HEK293 (cell line): ENCODE results near the gene TTLL5.

ENCODE experiments used
- CTCF ChIA-PET: fragments of 350-600 bp; formaldehyde crosslinking; extraction: SDS; loops from one replicate; lab custom pipeline; 2021; ENCODE audit warnings: antibody characterized with exemption; lab: Yijun Ruan, JAX
- POLR2A ChIA-PET: fragments of 300-600 bp; formaldehyde crosslinking; extraction: SDS; loops from one replicate; lab custom pipeline; 2020; ENCODE audit warnings: antibody characterized with exemption, inconsistent platforms; lab: Yijun Ruan, JAX
- H3K27ac ChIP-seq: fragments of 200-500 bp; sonication (Bioruptor generic); 2 replicates; pipeline ENCODE4 v1.5.1; 2014; ENCODE audit warnings: low read depth, low read length, control low read depth, inconsistent platforms; ENCODE audit errors: extremely low read depth
- H3K36me3 ChIP-seq, 2 experiments: fragments of 200-500 bp in 1 of 2; sonication (Bioruptor generic) in 1 of 2; 1 replicate in 1 of 2; 2 replicates in 1 of 2; pipeline ENCODE4 v1.5.1; 2014 to 2017; ENCODE audit warnings: inconsistent platforms in 2 of 2, low read length in 2 of 2; ENCODE audit not compliant: control insufficient read depth in 2 of 2, insufficient read depth in 1 of 2
- H3K4me1 ChIP-seq: fragments of 200-500 bp; sonication (Bioruptor generic); 2 replicates; pipeline ENCODE4 v1.5.1; 2014; ENCODE audit warnings: mild to moderate bottlenecking, low read length, inconsistent platforms; ENCODE audit not compliant: control insufficient read depth, insufficient read depth
- H3K4me3 ChIP-seq: 2 replicates; pipeline ENCODE4 v1.5.1; 2011; ENCODE audit warnings: low read depth, mild to moderate bottlenecking, control low read depth, low read length, moderate library complexity
- H3K9me3 ChIP-seq: fragments of 200-500 bp; sonication (Bioruptor generic); 2 replicates; pipeline ENCODE4 v1.5.1; 2014; ENCODE audit warnings: low read depth, low read length, inconsistent platforms; ENCODE audit not compliant: control insufficient read depth, insufficient read depth
- EGR2 ChIP-seq: fragments of 450-650 bp; formaldehyde crosslinking; IDR thresholded peaks from 2 replicates; pipeline ENCODE4 v1.5.1; 2016; ENCODE audit warnings: low read depth, missing biosample characterization, missing genetic modification characterization
- PRDM6 ChIP-seq: fragments of 450-650 bp; formaldehyde crosslinking; IDR thresholded peaks from 2 replicates; pipeline ENCODE4 v1.5.1; 2017; ENCODE audit warnings: missing biosample characterization, missing genetic modification characterization
- ZNF114 ChIP-seq: fragments of 450-650 bp; formaldehyde crosslinking; IDR thresholded peaks from 2 replicates; pipeline ENCODE4 v1.5.0; 2017; ENCODE audit warnings: missing biosample characterization, missing genetic modification characterization
- ZNF184 ChIP-seq: fragments of 450-650 bp; IDR thresholded peaks from 2 replicates; pipeline ENCODE4 v1.5.1; 2018; ENCODE audit warnings: missing biosample characterization, mild to moderate bottlenecking, missing genetic modification characterization
- ZNF37A ChIP-seq: fragments of 450-650 bp; IDR thresholded peaks from 2 replicates; pipeline ENCODE4 v1.5.1; 2018; ENCODE audit warnings: missing biosample characterization, missing genetic modification characterization
- ZNF510 ChIP-seq: fragments of 450-650 bp; formaldehyde crosslinking; IDR thresholded peaks from 2 replicates; pipeline ENCODE4 v1.5.1; 2018; ENCODE audit warnings: mild to moderate bottlenecking, missing genetic modification characterization, missing biosample characterization; ENCODE audit not compliant: insufficient replicate concordance
- ZNF664 ChIP-seq: fragments of 450-650 bp; formaldehyde crosslinking; IDR thresholded peaks from 2 replicates; pipeline ENCODE4 v1.5.1; 2016; ENCODE audit warnings: missing biosample characterization, missing genetic modification characterization
- ZNF677 ChIP-seq: fragments of 450-650 bp; IDR thresholded peaks from 2 replicates; pipeline ENCODE4 v1.5.0; 2018; ENCODE audit warnings: missing biosample characterization, mild to moderate bottlenecking, missing genetic modification characterization, moderate library complexity
- ZNF707 ChIP-seq: fragments of 450-650 bp; formaldehyde crosslinking; IDR thresholded peaks from 2 replicates; pipeline ENCODE4 v1.5.1; 2016; ENCODE audit warnings: missing biosample characterization, missing genetic modification characterization
- ZNF776 ChIP-seq: fragments of 450-650 bp; formaldehyde crosslinking; IDR thresholded peaks from 2 replicates; pipeline ENCODE4 v1.5.0; 2017; ENCODE audit warnings: missing biosample characterization, missing genetic modification characterization, borderline replicate concordance
- ZNF785 ChIP-seq: fragments of 450-650 bp; formaldehyde crosslinking; IDR thresholded peaks from 2 replicates; pipeline ENCODE4 v1.5.1; 2016; ENCODE audit warnings: missing biosample characterization, missing genetic modification characterization
- TF ChIP-seq, protein P1 (sequence below): fragments of 450-650 bp; formaldehyde crosslinking; IDR thresholded peaks from 2 replicates; pipeline ENCODE4 v1.5.1; 2016; ENCODE audit warnings: missing biosample characterization, missing genetic modification characterization, borderline replicate concordance
- TF ChIP-seq, protein P2 (sequence below): sonication (generic); formaldehyde crosslinking; IDR thresholded peaks from 2 replicates; pipeline ENCODE4 v1.8.1; 2022; ENCODE audit warnings: mild to moderate bottlenecking, moderate library complexity, missing genetic modification reagents
- TF ChIP-seq, protein P3 (sequence below): IDR thresholded peaks from 2 replicates; pipeline ENCODE4 v1.6.1; 2011; ENCODE audit warnings: mild to moderate bottlenecking, low read depth, low read length, borderline replicate concordance
- TF ChIP-seq, protein P4 (sequence below): fragments of 450-650 bp; formaldehyde crosslinking; IDR thresholded peaks from 2 replicates; pipeline ENCODE4 v1.5.1; 2016; ENCODE audit warnings: missing biosample characterization, missing genetic modification characterization
- TF ChIP-seq, protein P5 (sequence below): fragments of 450-650 bp; formaldehyde crosslinking; IDR thresholded peaks from 2 replicates; pipeline ENCODE4 v1.5.1; 2016; ENCODE audit warnings: missing biosample characterization, missing genetic modification characterization, low read depth

Gene TTLL5

DNA sequence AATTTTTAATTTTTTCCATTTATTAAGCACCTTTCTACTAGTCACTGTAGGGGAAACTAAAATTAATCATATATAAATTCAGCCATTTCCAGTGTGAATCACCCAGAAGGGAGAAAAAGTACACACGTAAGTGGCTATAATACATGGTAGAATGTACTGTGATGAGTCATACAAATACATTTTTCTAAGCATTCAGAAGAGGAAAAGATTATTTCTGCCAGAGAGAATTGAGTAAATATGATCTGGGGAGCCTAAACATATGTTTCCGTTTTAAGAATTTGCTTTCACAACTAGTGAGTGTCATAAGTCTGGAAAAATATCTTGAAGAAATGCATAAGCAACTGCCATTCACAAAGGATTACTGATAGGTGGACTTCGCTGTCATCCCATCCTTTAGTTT, 218.0 kb downstream of the TTLL5 start:
- ChIA-PET CTCF (interaction anchor here (0.6 kb wide), 1 partner anchor 18 kb away, joined by 3 read pairs; no protein-coding TSS in a partner anchor), POLR2A (no interaction called here)
- no peak overlapping the region for H3K4me3 ChIP-seq
- H3K36me3 ChIP-seq: no peaks in the 10 kb centered on the region
- H3K4me1 ChIP-seq: no peaks in the 10 kb centered on the region
- TF ChIP-seq PRDM6 (peak; percentile 69), ZNF114 (tag by site-specific recombination) (no peak)
- no peaks in the 10 kb centered on the region for H3K9me3 ChIP-seq
- no peak overlapping the region for H3K27ac ChIP-seq

DNA sequence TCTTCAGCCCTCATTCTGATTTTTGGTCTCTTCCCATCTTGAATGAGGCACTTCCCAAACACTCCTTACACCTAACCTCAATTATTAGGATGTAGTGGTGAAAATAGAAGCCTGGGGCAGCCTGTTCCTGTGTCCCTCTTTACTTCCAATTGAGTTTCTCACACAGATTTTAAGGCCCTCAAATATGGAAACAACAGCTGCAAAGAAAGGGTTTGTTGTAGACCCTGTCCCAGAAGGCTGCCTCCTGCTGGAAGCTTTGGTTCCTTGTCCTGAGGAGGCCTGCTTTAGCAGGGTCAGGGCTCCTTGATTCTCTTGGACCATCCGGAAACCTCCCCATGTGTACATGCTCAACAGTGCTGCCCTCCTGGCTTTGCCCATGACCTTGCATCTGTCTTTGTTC, 219.5 kb downstream of the TTLL5 start:
- Histone ChIP-seq H3K4me1 (no peaks in the 10 kb centered on the region), H3K27ac (no peak overlapping the region), H3K9me3 (no peaks in the 10 kb centered on the region), H3K4me3 (no peak overlapping the region), H3K36me3 (no peaks in the 10 kb centered on the region)
- ChIA-PET POLR2A (no interaction called here), CTCF (interaction anchor here (0.6 to 1.6 kb wide), 4 partner anchors 11 to 171 kb away, joined by 4 to 12 read pairs (median 6); no protein-coding TSS in a partner anchor)
- no peak for TF ChIP-seq ZNF785 (tag by site-specific recombination)
- no peak for TF ChIP-seq ZNF184 (tag by site-specific recombination)
- TF ChIP-seq, protein P1, sequence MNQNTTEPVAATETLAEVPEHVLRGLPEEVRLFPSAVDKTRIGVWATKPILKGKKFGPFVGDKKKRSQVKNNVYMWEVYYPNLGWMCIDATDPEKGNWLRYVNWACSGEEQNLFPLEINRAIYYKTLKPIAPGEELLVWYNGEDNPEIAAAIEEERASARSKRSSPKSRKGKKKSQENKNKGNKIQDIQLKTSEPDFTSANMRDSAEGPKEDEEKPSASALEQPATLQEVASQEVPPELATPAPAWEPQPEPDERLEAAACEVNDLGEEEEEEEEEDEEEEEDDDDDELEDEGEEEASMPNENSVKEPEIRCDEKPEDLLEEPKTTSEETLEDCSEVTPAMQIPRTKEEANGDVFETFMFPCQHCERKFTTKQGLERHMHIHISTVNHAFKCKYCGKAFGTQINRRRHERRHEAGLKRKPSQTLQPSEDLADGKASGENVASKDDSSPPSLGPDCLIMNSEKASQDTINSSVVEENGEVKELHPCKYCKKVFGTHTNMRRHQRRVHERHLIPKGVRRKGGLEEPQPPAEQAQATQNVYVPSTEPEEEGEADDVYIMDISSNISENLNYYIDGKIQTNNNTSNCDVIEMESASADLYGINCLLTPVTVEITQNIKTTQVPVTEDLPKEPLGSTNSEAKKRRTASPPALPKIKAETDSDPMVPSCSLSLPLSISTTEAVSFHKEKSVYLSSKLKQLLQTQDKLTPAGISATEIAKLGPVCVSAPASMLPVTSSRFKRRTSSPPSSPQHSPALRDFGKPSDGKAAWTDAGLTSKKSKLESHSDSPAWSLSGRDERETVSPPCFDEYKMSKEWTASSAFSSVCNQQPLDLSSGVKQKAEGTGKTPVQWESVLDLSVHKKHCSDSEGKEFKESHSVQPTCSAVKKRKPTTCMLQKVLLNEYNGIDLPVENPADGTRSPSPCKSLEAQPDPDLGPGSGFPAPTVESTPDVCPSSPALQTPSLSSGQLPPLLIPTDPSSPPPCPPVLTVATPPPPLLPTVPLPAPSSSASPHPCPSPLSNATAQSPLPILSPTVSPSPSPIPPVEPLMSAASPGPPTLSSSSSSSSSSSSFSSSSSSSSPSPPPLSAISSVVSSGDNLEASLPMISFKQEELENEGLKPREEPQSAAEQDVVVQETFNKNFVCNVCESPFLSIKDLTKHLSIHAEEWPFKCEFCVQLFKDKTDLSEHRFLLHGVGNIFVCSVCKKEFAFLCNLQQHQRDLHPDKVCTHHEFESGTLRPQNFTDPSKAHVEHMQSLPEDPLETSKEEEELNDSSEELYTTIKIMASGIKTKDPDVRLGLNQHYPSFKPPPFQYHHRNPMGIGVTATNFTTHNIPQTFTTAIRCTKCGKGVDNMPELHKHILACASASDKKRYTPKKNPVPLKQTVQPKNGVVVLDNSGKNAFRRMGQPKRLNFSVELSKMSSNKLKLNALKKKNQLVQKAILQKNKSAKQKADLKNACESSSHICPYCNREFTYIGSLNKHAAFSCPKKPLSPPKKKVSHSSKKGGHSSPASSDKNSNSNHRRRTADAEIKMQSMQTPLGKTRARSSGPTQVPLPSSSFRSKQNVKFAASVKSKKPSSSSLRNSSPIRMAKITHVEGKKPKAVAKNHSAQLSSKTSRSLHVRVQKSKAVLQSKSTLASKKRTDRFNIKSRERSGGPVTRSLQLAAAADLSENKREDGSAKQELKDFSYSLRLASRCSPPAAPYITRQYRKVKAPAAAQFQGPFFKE (tag by site-specific recombination): no peak
- TF ChIP-seq ZNF37A (tag by site-specific recombination): no peak
- no peak for TF ChIP-seq ZNF776 (tag by site-specific recombination)
- TF ChIP-seq ZNF510 (tag by site-specific recombination): no peak
- TF ChIP-seq ZNF677 (tag by site-specific recombination): no peak
- TF ChIP-seq, protein P2, sequence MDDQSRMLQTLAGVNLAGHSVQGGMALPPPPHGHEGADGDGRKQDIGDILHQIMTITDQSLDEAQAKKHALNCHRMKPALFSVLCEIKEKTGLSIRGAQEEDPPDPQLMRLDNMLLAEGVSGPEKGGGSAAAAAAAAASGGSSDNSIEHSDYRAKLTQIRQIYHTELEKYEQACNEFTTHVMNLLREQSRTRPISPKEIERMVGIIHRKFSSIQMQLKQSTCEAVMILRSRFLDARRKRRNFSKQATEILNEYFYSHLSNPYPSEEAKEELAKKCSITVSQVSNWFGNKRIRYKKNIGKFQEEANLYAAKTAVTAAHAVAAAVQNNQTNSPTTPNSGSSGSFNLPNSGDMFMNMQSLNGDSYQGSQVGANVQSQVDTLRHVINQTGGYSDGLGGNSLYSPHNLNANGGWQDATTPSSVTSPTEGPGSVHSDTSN (CRISPR knock-in tag): no peak
- TF ChIP-seq, protein P3, sequence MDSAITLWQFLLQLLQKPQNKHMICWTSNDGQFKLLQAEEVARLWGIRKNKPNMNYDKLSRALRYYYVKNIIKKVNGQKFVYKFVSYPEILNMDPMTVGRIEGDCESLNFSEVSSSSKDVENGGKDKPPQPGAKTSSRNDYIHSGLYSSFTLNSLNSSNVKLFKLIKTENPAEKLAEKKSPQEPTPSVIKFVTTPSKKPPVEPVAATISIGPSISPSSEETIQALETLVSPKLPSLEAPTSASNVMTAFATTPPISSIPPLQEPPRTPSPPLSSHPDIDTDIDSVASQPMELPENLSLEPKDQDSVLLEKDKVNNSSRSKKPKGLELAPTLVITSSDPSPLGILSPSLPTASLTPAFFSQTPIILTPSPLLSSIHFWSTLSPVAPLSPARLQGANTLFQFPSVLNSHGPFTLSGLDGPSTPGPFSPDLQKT: no peak
- TF ChIP-seq, protein P4, sequence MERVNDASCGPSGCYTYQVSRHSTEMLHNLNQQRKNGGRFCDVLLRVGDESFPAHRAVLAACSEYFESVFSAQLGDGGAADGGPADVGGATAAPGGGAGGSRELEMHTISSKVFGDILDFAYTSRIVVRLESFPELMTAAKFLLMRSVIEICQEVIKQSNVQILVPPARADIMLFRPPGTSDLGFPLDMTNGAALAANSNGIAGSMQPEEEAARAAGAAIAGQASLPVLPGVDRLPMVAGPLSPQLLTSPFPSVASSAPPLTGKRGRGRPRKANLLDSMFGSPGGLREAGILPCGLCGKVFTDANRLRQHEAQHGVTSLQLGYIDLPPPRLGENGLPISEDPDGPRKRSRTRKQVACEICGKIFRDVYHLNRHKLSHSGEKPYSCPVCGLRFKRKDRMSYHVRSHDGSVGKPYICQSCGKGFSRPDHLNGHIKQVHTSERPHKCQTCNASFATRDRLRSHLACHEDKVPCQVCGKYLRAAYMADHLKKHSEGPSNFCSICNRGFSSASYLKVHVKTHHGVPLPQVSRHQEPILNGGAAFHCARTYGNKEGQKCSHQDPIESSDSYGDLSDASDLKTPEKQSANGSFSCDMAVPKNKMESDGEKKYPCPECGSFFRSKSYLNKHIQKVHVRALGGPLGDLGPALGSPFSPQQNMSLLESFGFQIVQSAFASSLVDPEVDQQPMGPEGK (tag by site-specific recombination): no peak
- no peak for TF ChIP-seq ZNF664
- no peak for TF ChIP-seq ZNF707 (tag by site-specific recombination)
- TF ChIP-seq, protein P5, sequence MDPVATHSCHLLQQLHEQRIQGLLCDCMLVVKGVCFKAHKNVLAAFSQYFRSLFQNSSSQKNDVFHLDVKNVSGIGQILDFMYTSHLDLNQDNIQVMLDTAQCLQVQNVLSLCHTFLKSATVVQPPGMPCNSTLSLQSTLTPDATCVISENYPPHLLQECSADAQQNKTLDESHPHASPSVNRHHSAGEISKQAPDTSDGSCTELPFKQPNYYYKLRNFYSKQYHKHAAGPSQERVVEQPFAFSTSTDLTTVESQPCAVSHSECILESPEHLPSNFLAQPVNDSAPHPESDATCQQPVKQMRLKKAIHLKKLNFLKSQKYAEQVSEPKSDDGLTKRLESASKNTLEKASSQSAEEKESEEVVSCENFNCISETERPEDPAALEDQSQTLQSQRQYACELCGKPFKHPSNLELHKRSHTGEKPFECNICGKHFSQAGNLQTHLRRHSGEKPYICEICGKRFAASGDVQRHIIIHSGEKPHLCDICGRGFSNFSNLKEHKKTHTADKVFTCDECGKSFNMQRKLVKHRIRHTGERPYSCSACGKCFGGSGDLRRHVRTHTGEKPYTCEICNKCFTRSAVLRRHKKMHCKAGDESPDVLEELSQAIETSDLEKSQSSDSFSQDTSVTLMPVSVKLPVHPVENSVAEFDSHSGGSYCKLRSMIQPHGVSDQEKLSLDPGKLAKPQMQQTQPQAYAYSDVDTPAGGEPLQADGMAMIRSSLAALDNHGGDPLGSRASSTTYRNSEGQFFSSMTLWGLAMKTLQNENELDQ (tag by site-specific recombination): no peak
- TF ChIP-seq EGR2 (tag by site-specific recombination): no peak
